EL (cell line): ENCODE measurements around the gene L3MBTL1.

ENCODE experiments used
- DNase-seq: peaks from one replicate; pipeline ENCODE4 v3.0.0-alpha.2; 2016

The L3MBTL1 gene

GRCh38 chr20:43536041-43536816 lies 28.7 kb downstream of the L3MBTL1 start:
- no peak for DNase-seq

GRCh38 chr20:43536817-43537440 lies 29.4 kb downstream of the L3MBTL1 start:
- peak; percentile 34 for DNase-seq

GRCh38 chr20:43537921-43538877 lies 30.7 kb downstream of the L3MBTL1 start:
- DNase-seq: peak; percentile 60

GRCh38 chr20:43538878-43539700 lies 31.6 kb downstream of the L3MBTL1 start:
- no peak for DNase-seq

GRCh38 chr20:43539975-43540672 lies 32.6 kb downstream of the L3MBTL1 start:
- DNase-seq: no peak

GRCh38 chr20:43540673-43541060 lies 33.2 kb downstream of the L3MBTL1 start:
- DNase-seq: no peak

GRCh38 chr20:43541214-43541613 lies 33.7 kb downstream of the L3MBTL1 start:
- peak; percentile 70 for DNase-seq

- DNase-seq: no peak
Observed at GRCh38 chr20:43542161-43542560, 34.7 kb downstream of the L3MBTL1 start.

- no peak for DNase-seq
Observed at GRCh38 chr20:43542674-43543073, 35.2 kb downstream of the L3MBTL1 start.

GRCh38 chr20:43543138-43543537 lies 35.6 kb downstream of the L3MBTL1 start:
- DNase-seq: no peak

- DNase-seq: no peak
Observed at GRCh38 chr20:43544501-43544900, 37.0 kb downstream of the L3MBTL1 start.

- DNase-seq: no peak
Observed at GRCh38 chr20:43545837-43546578, 38.5 kb downstream of the L3MBTL1 start.

- no peak for DNase-seq
Observed at GRCh38 chr20:43548273-43548880, 40.9 kb downstream of the L3MBTL1 start.

GRCh38 chr20:43549416-43550065 lies 42.0 kb downstream of the L3MBTL1 start:
- no peak for DNase-seq

- no peak for DNase-seq
Observed at GRCh38 chr20:43550456-43550855, 43.0 kb downstream of the L3MBTL1 start.

GRCh38 chr20:43554369-43554768 lies 46.9 kb downstream of the L3MBTL1 start:
- no peak for DNase-seq

GRCh38 chr20:43558412-43559146 lies 51.1 kb downstream of the L3MBTL1 start, which contains the start of gene SGK2:
Gene SGK2, plus strand, starts transcription at chr20:43559027. Its CDS starts 7,469 bp downstream, at chr20:43566496.
- DNase-seq: peak; percentile 33

- no peak for DNase-seq
Observed at GRCh38 chr20:43559147-43559987, 51.9 kb downstream of the L3MBTL1 start.
